Measurements from ENCODE around the gene SEMA7A. TPM values are rescaled to one million over a fixed set of nuclear protein-coding genes. Genes with fewer than 3 reads are reported as not detected.

SEMA7A gene
- total and polyA plus RNA-seq, 3 donors from 2014 or later, result 80.7 to 220 (median 217) TPM

GRCh38 chr15:74369084-74369745 lies 64.5 kb downstream of the SEMA7A start:
- no peaks in the 10 kb centered on the region for H3K9me3 ChIP-seq
- DNase-seq, result peak; percentile 80
- no peak overlapping the region for H3K4me3 ChIP-seq
- no peaks in the 10 kb centered on the region for H3K27me3 ChIP-seq
- H3K4me1 ChIP-seq, result peaks cover 39% of the 10 kb centered on the region
- H3K27ac ChIP-seq, result peak overlapping the region; percentile 49 to 94
- TF ChIP-seq CTCF (IDR thresholded peaks at IDR 0.05) (no peak), POLR2A (IDR thresholded peaks at IDR 0.05) (no peak)
- 31 to 41% methylated on average over 8 to 10 of the region's 10 CpGs for WGBS, 2 donors
- H3K36me3 ChIP-seq (ENCODE audit: low read depth, missing control alignments), result no peaks in the 10 kb centered on the region
- intact Hi-C loops (cut with DNase I; ENCODE audit: low total_unique reads), result no loop called here

GRCh38 chr15:74368121-74368520 lies 65.6 kb downstream of the SEMA7A start:
- no peak for DNase-seq
- H3K9me3 ChIP-seq, result no peaks in the 10 kb centered on the region
- H3K36me3 ChIP-seq (ENCODE audit: low read depth, missing control alignments), result no peaks in the 10 kb centered on the region
- no peak for TF ChIP-seq POLR2A (IDR thresholded peaks at IDR 0.05)
- TF ChIP-seq CTCF (IDR thresholded peaks at IDR 0.05), result no peak
- 60 to 67% methylated on average over 3 of the region's 3 CpGs for WGBS, 2 donors
- H3K27me3 ChIP-seq, result no peaks in the 10 kb centered on the region
- H3K27ac ChIP-seq, result peak overlapping the region; percentile 93 to 94
- H3K4me1 ChIP-seq, result peaks cover 36% of the 10 kb centered on the region
- H3K4me3 ChIP-seq, result no peak overlapping the region
- intact Hi-C loops (cut with DNase I; ENCODE audit: low total_unique reads), result no loop called here

- intact Hi-C loops (cut with DNase I; ENCODE audit: low total_unique reads), result no loop called here
- no peak for TF ChIP-seq CTCF (IDR thresholded peaks at IDR 0.05)
- no peak for TF ChIP-seq POLR2A (IDR thresholded peaks at IDR 0.05)
- Histone ChIP-seq H3K9me3 (no peaks in the 10 kb centered on the region), H3K36me3 (ENCODE audit: low read depth, missing control alignments) (no peaks in the 10 kb centered on the region), H3K27ac (peak within 1 kb of the TSS; percentile 93 to 94), H3K4me1 (peaks cover 37% of the 10 kb centered on the region), H3K27me3 (no peaks in the 10 kb centered on the region), H3K4me3 (peak within 1 kb of the TSS; percentile 64 to 87)
- DNase-seq, result peak; percentile 63
- WGBS, 2 donors, result 41 to 45% methylated on average over 11 to 12 of the region's 12 CpGs
Observed at GRCh38 chr15:74367296-74367854, 66.4 kb downstream of the SEMA7A start, which contains the start of gene CYP11A1. TSS of gene CYP11A1 (minus strand) at chr15:74367646. CDS start at chr15:74367585, 61 bp downstream.

DNA sequence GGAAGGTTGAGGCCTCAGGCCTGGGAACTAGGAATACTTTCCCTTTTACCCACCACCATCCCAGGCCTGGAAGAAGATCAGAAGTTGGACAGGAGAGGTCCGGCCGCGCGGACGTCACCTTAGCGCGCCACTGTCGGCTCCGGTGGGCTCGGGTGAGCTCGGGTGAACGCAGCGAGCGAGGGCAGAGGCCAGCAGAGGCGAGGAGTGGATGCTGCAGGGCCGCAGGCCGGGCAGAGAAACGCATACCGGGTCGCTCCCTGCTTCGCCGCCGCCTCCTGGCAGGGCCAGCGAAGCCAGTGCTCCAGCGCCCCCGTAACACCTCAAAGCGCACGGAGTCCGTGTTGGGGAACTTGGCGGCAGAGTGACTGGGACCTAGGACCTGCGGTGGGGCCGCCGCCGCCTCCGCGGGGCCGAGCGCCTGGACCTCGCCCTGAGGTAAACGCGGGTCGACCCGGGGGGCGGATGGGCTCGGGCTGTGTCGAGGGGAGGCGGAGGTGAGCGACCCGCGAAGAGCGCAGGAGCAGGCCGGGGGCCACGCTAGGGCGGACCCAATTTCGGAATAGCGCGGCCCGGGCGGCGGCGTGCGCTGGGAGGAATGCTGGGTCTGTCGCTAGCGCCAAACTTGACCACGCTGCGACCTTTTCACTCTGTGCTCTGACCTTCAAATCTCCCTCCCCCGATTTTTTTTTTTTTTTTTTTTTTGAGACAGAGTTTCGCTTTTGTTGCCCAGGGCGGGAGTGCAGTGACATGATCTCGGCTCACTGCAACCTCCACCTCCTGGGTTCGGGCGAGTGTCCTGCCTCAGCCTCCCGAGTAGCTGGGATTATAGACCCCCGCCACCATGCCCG lies 67.9 kb downstream of the SEMA7A start:
- TF ChIP-seq POLR2A (IDR thresholded peaks at IDR 0.05) (no peak), CTCF (IDR thresholded peaks at IDR 0.05) (no peak)
- H3K4me1 ChIP-seq, result peaks cover 38% of the 10 kb centered on the region
- 1 to 2% methylated on average over 13 to 70 of the region's 75 CpGs for WGBS, 2 donors
- H3K4me3 ChIP-seq, result peak overlapping the region; percentile 64 to 87
- no peaks in the 10 kb centered on the region for H3K9me3 ChIP-seq
- no peaks in the 10 kb centered on the region for H3K36me3 ChIP-seq (ENCODE audit: low read depth, missing control alignments)
- DNase-seq, result peak; percentile 81
- H3K27ac ChIP-seq, result peak overlapping the region; percentile 93 to 94
- intact Hi-C loops (cut with DNase I; ENCODE audit: low total_unique reads), result no loop called here
- H3K27me3 ChIP-seq, result no peaks in the 10 kb centered on the region
